Spleen (tissue), 7 donors: ENCODE data around the gene FAM171A2.

Experiments used
- CTCF ChIP-seq, 11 experiments: fragments of 200-600 bp in 7 of 11; fragments of 450-650 bp in 4 of 11; sonication (generic) in 4 of 11; IDR thresholded peaks in 8 of 11; conservative IDR thresholded peaks in 3 of 11; 1 replicate in 7 of 11; 2 replicates in 4 of 11; pipeline versions ENCODE4 v1.4.0 to v1.8.0; 2016 to 2021; ENCODE audit warnings: antibody characterized with exemption in 11 of 11, inconsistent platforms in 4 of 11, mild to moderate bottlenecking in 1 of 11
- POLR2AphosphoS5 ChIP-seq, 3 donors: sonication (generic); formaldehyde crosslinking; IDR thresholded peaks; one replicate each; pipeline ENCODE4 v1.5.1; 2017; ENCODE audit warnings: antibody characterized with exemption in 3 of 3
- donor health status: DM: no; HTN: no; CAD: no; lungs with moderate emphysema.
- donor health status: DM: no; HTN: no; CAD: no.
- donor health status: DM: no; HTN: no; CAD: no.

- no peak for TF ChIP-seq CTCF (IDR thresholded peaks at IDR 0.05 in 8 of 11, conservative IDR thresholded peaks at IDR 0.05 in 3 of 11)
- TF ChIP-seq POLR2AphosphoS5 (IDR thresholded peaks at IDR 0.05): no peak
Observed at GRCh38 chr17:44334727-44335126, 28.9 kb downstream of the FAM171A2 start.
